Panc1 (cell line): ENCODE data around the gene DAAM2. TPM values are rescaled to one million over a fixed set of nuclear protein-coding genes. Genes with fewer than 3 reads are reported as not detected.

Experiments
- ATAC-seq: fragments of 200-7000 bp; cut with Tn5 transposase; 2 replicates; pipeline ENCODE4 v1.9.1; 2020; ENCODE audit warnings: mild to moderate bottlenecking, moderate library complexity
- BruUV-seq: library from RNA; stranded (reverse); fragments of 400-500 nt; replicated peaks from 2 replicates; lab custom pipeline; 2021; lab: Mats Ljungman, UMichigan
- CTCF ChIA-PET: fragments of 300-600 bp; sonication (Branson Sonifier 250); formaldehyde crosslinking; loops from one replicate; lab custom pipeline; 2022; ENCODE audit warnings: antibody characterized with exemption; lab: Charles Lee
- POLR2A ChIA-PET: fragments of 300-600 bp; sonication (Branson Sonifier 250); formaldehyde crosslinking; loops from one replicate; lab custom pipeline; 2022; ENCODE audit warnings: antibody characterized with exemption; lab: Charles Lee
- DNase-seq: peaks from one replicate; pipeline ENCODE4 v3.0.0-alpha.2; 2010; ENCODE audit warnings: low read depth, low spot score
- H3K27ac ChIP-seq: 2 replicates; pipeline ENCODE4 v1.5.1; 2011; ENCODE audit warnings: mild to moderate bottlenecking, low read length, inconsistent platforms
- H3K27me3 ChIP-seq: fragments of 200-500 bp; sonication (Bioruptor generic); 2 replicates; pipeline ENCODE4 v1.6.0; 2014; ENCODE audit warnings: low read length, inconsistent platforms; ENCODE audit not compliant: control insufficient read depth, insufficient read depth
- H3K36me3 ChIP-seq: fragments of 200-500 bp; sonication (Bioruptor generic); 2 replicates; pipeline ENCODE4 v1.5.1; 2014; ENCODE audit warnings: inconsistent platforms, mild to moderate bottlenecking, low read length, moderate library complexity; ENCODE audit not compliant: control insufficient read depth, insufficient read depth
- H3K4me1 ChIP-seq: 2 replicates; pipeline ENCODE4 v1.5.1; 2011; ENCODE audit warnings: inconsistent platforms, mild to moderate bottlenecking, low read length, moderate library complexity; ENCODE audit not compliant: control insufficient read depth, insufficient read depth
- H3K4me3 ChIP-seq, 2 experiments: 2 replicates each; pipeline ENCODE4 v1.5.1; 2011 to 2012; ENCODE audit warnings: low read depth in 2 of 2, low read length in 2 of 2, mild to moderate bottlenecking in 2 of 2, inconsistent platforms in 1 of 2, moderate library complexity in 1 of 2
- H3K9me3 ChIP-seq: fragments of 200-500 bp; sonication (Bioruptor generic); 2 replicates; pipeline ENCODE4 v1.5.1; 2014; ENCODE audit warnings: low read depth, mild to moderate bottlenecking, inconsistent platforms, low read length, moderate library complexity; ENCODE audit not compliant: control insufficient read depth, insufficient read depth
- CTCF ChIP-seq: fragments of 450-650 bp; IDR thresholded peaks from 2 replicates; pipeline ENCODE4 v1.5.1; 2017; ENCODE audit warnings: mild to moderate bottlenecking
- POLR2AphosphoS5 ChIP-seq: IDR thresholded peaks from 2 replicates; pipeline ENCODE4 v1.6.1; 2012; ENCODE audit warnings: mild to moderate bottlenecking, low read depth, low read length, moderate library complexity
- REST ChIP-seq, 2 experiments: IDR thresholded peaks; 2 replicates each; pipeline ENCODE4 v1.6.1; 2011 to 2012; ENCODE audit warnings: low read depth in 2 of 2, control low read depth in 1 of 2, low read length in 1 of 2, mild to moderate bottlenecking in 1 of 2, moderate library complexity in 1 of 2; ENCODE audit not compliant: insufficient read depth in 1 of 2
- SIN3A ChIP-seq: IDR thresholded peaks from 2 replicates; pipeline ENCODE4 v1.6.1; 2012; ENCODE audit warnings: low read depth, mild to moderate bottlenecking, low read length, moderate library complexity, borderline replicate concordance; ENCODE audit not compliant: insufficient read depth
- TCF7L2 ChIP-seq: IDR thresholded peaks from 2 replicates; pipeline ENCODE4 v1.6.1; 2011; ENCODE audit warnings: mild to moderate bottlenecking, low read depth, low read length, inconsistent platforms
- in situ Hi-C: cut with HindIII; loops from 2 replicates; pipeline ENCODE4 v1.10.0; 2016; ENCODE audit warnings: low sequenced_read_pairs, low pct_unique_long_range_greater_than_20kb
- intact Hi-C: fragments of 100-400 bp; cut with micrococcal nuclease; formaldehyde crosslinking; loops from one replicate; pipeline ENCODE4 v1.10.0; 2022; ENCODE audit not compliant: unreplicated experiment
- total RNA-seq: library from RNA; stranded (reverse); gene quantifications from one replicate; pipeline ENCODE4 v1.2.1, GENCODE V29; 2021; ENCODE audit not compliant: unreplicated experiment

Gene DAAM2
- total RNA-seq, 1 experiment from 2014 or later, result not detected

- ATAC-seq, result no peak
- intact Hi-C loops, result no loop called here
Observed at GRCh38 chr6:39931607-39932006, 139.4 kb downstream of the DAAM2 start.

GRCh38 chr6:39932386-39932910 lies 140.3 kb downstream of the DAAM2 start:
- ChIA-PET POLR2A (no interaction called here), CTCF (no interaction called here)
- in situ Hi-C loops, result no loop called here
- Histone ChIP-seq H3K4me1 (no peaks in the 10 kb centered on the region), H3K27me3 (peaks cover 12% of the 10 kb centered on the region), H3K4me3 (no peak overlapping the region), H3K27ac (no peak overlapping the region), H3K9me3 (no peaks in the 10 kb centered on the region), H3K36me3 (no peaks in the 10 kb centered on the region; the same call in 1 of the 2 replicates)
- BruUV-seq, result no TSS peak
- intact Hi-C loops, result no loop called here
- TF ChIP-seq TCF7L2 (no peak), REST (IDR thresholded peaks at IDR 0.05; ENCODE audit: insufficient read depth in 1 of 2, low read depth in 2 of 2, low read length in 1 of 2) (no peak), SIN3A (no peak), POLR2AphosphoS5 (no peak), CTCF (no peak)
- no peak for ATAC-seq
- no peak for DNase-seq

More at GRCh38 chr6:39931607-39932006, 139.4 kb downstream of the DAAM2 start:
- Histone ChIP-seq H3K36me3 (no peaks in the 10 kb centered on the region; the same call in 1 of the 2 replicates), H3K27me3 (peaks cover 12% of the 10 kb centered on the region), H3K4me1 (no peaks in the 10 kb centered on the region), H3K4me3 (no peak overlapping the region), H3K9me3 (no peaks in the 10 kb centered on the region), H3K27ac (no peak overlapping the region)
- TF ChIP-seq SIN3A, result no peak
- no peak for TF ChIP-seq CTCF
- no peak for TF ChIP-seq TCF7L2
- no peak for TF ChIP-seq REST (IDR thresholded peaks at IDR 0.05; ENCODE audit: insufficient read depth in 1 of 2, low read depth in 2 of 2, low read length in 1 of 2)
- TF ChIP-seq POLR2AphosphoS5, result no peak
- BruUV-seq, result no TSS peak
- in situ Hi-C loops, result no loop called here
- CTCF ChIA-PET, result no interaction called here
- no peak for DNase-seq
- POLR2A ChIA-PET, result no interaction called here
